BJ (cell line): ENCODE data around the gene CWC22. TPM values are rescaled to one million over a fixed set of nuclear protein-coding genes. Genes with fewer than 3 reads are reported as not detected.

Experiments
- CTCF ChIA-PET: fragments of 350-600 bp; formaldehyde crosslinking; extraction: SDS; loops from one replicate; lab custom pipeline; 2021; ENCODE audit warnings: antibody characterized with exemption, inconsistent platforms; lab: Yijun Ruan, JAX
- POLR2A ChIA-PET: fragments of 300-600 bp; sonication (Branson Sonifier 250); formaldehyde crosslinking; extraction: SDS; loops from one replicate; lab custom pipeline; 2021; ENCODE audit warnings: antibody characterized with exemption; lab: Charles Lee
- DNase-seq: peaks from one replicate; pipeline ENCODE4 v3.0.0-alpha.2; 2011; ENCODE audit warnings: low read depth
- H3K27me3 ChIP-seq: 2 replicates; pipeline ENCODE4 v1.6.0; 2011; ENCODE audit warnings: low read length; ENCODE audit not compliant: control insufficient read depth, insufficient read depth
- H3K36me3 ChIP-seq: 2 replicates; pipeline ENCODE4 v1.5.1; 2011; ENCODE audit warnings: low read length; ENCODE audit not compliant: control insufficient read depth, insufficient read depth
- H3K4me3 ChIP-seq: 2 replicates; pipeline ENCODE4 v1.5.1; 2011; ENCODE audit warnings: low read depth, mild to moderate bottlenecking, control low read depth, low read length
- CTCF ChIP-seq: IDR thresholded peaks from 2 replicates; pipeline ENCODE4 v1.5.1; 2011; ENCODE audit warnings: low read depth, mild to moderate bottlenecking, control low read depth, inconsistent platforms, low read length, moderate library complexity; ENCODE audit not compliant: insufficient read depth
- polyA plus RNA-seq: library from polyadenylated mRNA; depleted of rRNA; stranded (reverse); fragments of >200 nt; gene quantifications from 2 replicates; pipeline ENCODE4 v1.2.3, GENCODE V29; 2011

Gene CWC22
- polyA plus RNA-seq, 1 experiment = 1.2 TPM

GRCh38 chr2:179950391-179950790 is 56.7 kb downstream of the CWC22 start:
- TF ChIP-seq CTCF = no peak
- Histone ChIP-seq H3K36me3 (peaks cover 6% of the 10 kb centered on the region), H3K4me3 (no peak overlapping the region), H3K27me3 (no peaks in the 10 kb centered on the region)
- DNase-seq = no peak
- CTCF ChIA-PET = no interaction called here
- POLR2A ChIA-PET = no interaction called here

DNA sequence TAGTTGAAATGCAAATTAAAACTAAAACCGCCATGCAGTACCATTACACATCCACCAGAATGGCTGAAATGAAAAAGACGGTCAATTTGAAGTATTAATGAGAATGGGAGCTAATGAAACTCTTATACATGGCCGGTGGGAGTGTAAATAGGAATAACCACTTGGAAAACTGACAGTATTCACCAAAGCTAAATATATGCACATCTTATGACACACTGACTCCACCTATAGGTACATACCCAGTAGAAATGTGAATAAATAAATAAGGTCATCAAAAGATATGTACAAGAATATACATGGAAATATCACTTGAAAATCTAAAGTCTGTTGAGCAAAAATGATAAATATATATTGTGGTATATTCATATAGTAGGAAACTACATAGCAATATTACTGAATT is 57.7 kb downstream of the CWC22 start:
- no peak for DNase-seq
- Histone ChIP-seq H3K27me3 (no peaks in the 10 kb centered on the region), H3K36me3 (peaks cover 6% of the 10 kb centered on the region), H3K4me3 (no peak overlapping the region)
- POLR2A ChIA-PET = no interaction called here
- CTCF ChIA-PET = interaction anchor here (1.3 kb wide), 1 partner anchor 13 kb away, joined by 5 read pairs; no protein-coding TSS in a partner anchor
- TF ChIP-seq CTCF = no peak

DNA sequence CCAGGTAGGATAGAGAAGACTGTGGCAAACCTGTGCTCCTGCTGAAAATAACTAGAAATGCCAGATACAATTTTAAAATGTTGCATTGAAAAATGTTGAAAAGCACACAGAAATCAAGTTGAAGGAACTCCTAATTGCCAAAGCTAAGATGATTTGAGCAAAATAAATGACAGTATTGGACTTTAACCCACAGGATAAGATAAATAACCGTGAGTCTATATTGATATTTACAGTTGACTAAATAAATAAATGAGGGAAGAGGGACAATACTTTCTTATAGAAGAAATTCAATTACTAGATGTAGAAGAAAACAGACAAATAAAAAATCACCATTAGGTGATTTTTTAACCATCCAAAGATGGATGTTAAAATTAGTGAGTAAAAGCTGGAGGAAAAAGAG is 59.0 kb downstream of the CWC22 start:
- no peak for TF ChIP-seq CTCF
- DNase-seq = no peak
- ChIA-PET CTCF (interaction anchor here (1.0 to 1.3 kb wide), 3 partner anchors 11 to 117 kb away, joined by 3 to 5 read pairs (median 4); no protein-coding TSS in a partner anchor), POLR2A (no interaction called here)
- no peaks in the 10 kb centered on the region for H3K27me3 ChIP-seq
- H3K36me3 ChIP-seq = peaks cover 6% of the 10 kb centered on the region
- H3K4me3 ChIP-seq = no peak overlapping the region

GRCh38 chr2:179946810-179947615 is 60.1 kb downstream of the CWC22 start:
- TF ChIP-seq CTCF = no peak
- no peak for DNase-seq
- Histone ChIP-seq H3K36me3 (peaks cover 6% of the 10 kb centered on the region), H3K27me3 (no peaks in the 10 kb centered on the region), H3K4me3 (no peak overlapping the region)
- ChIA-PET CTCF (interaction anchor here (1.0 kb wide), 1 partner anchor 10 kb away, joined by 4 read pairs; no protein-coding TSS in a partner anchor), POLR2A (no interaction called here)

GRCh38 chr2:179946346-179946745 is 60.8 kb downstream of the CWC22 start:
- ChIA-PET CTCF (no interaction called here), POLR2A (no interaction called here)
- Histone ChIP-seq H3K36me3 (peaks cover 3% of the 10 kb centered on the region), H3K27me3 (no peaks in the 10 kb centered on the region), H3K4me3 (no peak overlapping the region)
- no peak for TF ChIP-seq CTCF
- no peak for DNase-seq
